Fibroblast of peridontal ligament (primary cell): ENCODE data around the gene EXOC6B.

ENCODE experiments used
- DNase-seq: peaks from one replicate; pipeline ENCODE4 v3.0.0-alpha.2; 2010; ENCODE audit errors: extremely low read depth

EXOC6B gene

GRCh38 chr2:72276356-72276755, 549.5 kb downstream of the EXOC6B start:
- peak; percentile 57 for DNase-seq

GRCh38 chr2:72275084-72275483, 550.7 kb downstream of the EXOC6B start:
- no peak for DNase-seq

- DNase-seq = no peak
Measured at GRCh38 chr2:72274380-72274797, 551.4 kb downstream of the EXOC6B start.

GRCh38 chr2:72273384-72273783, 552.4 kb downstream of the EXOC6B start:
- no peak for DNase-seq

- no peak for DNase-seq
Measured at GRCh38 chr2:72271766-72272641, 553.8 kb downstream of the EXOC6B start.

- no peak for DNase-seq
Measured at GRCh38 chr2:72271276-72271614, 554.6 kb downstream of the EXOC6B start.

GRCh38 chr2:72270556-72271275, 555.1 kb downstream of the EXOC6B start:
- DNase-seq = no peak

- DNase-seq = no peak
Measured at GRCh38 chr2:72263776-72264060, 562.1 kb downstream of the EXOC6B start.

- no peak for DNase-seq
Measured at GRCh38 chr2:72263043-72263775, 562.6 kb downstream of the EXOC6B start.

GRCh38 chr2:72261076-72261475, 564.8 kb downstream of the EXOC6B start:
- no peak for DNase-seq

- no peak for DNase-seq
Measured at GRCh38 chr2:72255540-72255939, 570.3 kb downstream of the EXOC6B start.

GRCh38 chr2:72254831-72255451, 570.9 kb downstream of the EXOC6B start:
- no peak for DNase-seq

GRCh38 chr2:72238311-72238710, 587.5 kb downstream of the EXOC6B start:
- no peak for DNase-seq

GRCh38 chr2:72237549-72237948, 588.3 kb downstream of the EXOC6B start:
- DNase-seq = no peak

GRCh38 chr2:72236445-72237067, 589.3 kb downstream of the EXOC6B start:
- peak; percentile 92 for DNase-seq

- DNase-seq = peak; percentile 25
Measured at GRCh38 chr2:72235497-72236415, 590.1 kb downstream of the EXOC6B start.

GRCh38 chr2:72233211-72233610, 592.6 kb downstream of the EXOC6B start:
- no peak for DNase-seq

- peak; percentile 88 for DNase-seq
Measured at GRCh38 chr2:72222829-72223564, 602.8 kb downstream of the EXOC6B start.

GRCh38 chr2:72220170-72220569, 605.7 kb downstream of the EXOC6B start:
- DNase-seq = no peak
